NCI-H748 treated with DMSO at 0.1 percent for 48 hours (cell line): ENCODE results near the gene GPALPP1.
A peak's percentile ranks its signal among the peaks of the same experiment; 100 is the strongest.
"Not testable (repeated sequence)": the region's sequence is repeated elsewhere in the genome, so short reads cannot be mapped to it uniquely, and the experiment has no call there.

Experiments used
- DNase-seq: peaks from one replicate; lab custom pipeline; 2025; lab: John Stamatoyannopoulos, UW

The GPALPP1 gene

DNA sequence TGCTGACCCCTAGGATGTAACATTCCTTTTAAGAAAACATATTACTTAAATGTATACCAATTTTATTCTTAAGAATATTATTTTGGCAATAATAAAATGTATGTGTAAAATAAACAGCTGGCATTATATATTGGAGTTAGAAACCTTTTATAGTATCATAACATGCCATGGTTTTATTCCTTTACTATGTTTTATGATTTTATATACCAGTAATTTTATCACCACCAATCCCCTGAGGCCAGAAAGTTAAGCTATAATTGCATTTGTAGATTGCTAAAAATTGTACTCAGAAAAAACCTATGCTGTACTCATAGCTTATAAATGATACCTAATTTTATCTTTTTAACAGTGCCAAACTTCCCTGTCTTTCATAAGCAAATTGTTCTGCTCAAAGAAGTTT is 17.9 kb downstream of the GPALPP1 start:
- no peak for DNase-seq

GRCh38 chr13:45007823-45008222 is 18.5 kb downstream of the GPALPP1 start:
- no peak for DNase-seq

DNA sequence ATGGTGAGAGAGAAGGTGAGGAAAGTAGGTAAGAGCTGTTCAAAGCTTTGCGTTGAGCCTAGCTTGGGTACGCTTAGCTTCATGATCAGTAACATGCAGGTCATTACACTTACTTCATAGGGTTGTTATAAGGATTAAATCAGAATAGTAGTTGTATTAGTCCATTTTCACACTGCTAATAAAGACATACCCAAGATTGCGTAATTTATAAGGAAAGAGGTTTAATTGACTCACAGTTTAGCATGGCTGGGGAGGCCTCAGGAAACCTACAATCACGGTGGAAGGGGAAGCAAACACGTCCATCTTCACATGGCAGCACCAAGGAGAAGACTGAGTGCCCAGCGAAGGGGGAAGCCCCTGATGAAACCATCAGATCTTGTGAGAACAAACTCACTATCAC is 21.9 kb downstream of the GPALPP1 start:
- no peak for DNase-seq

GRCh38 chr13:45015300-45015699 is 26.0 kb downstream of the GPALPP1 start:
- DNase-seq, result no peak

DNA sequence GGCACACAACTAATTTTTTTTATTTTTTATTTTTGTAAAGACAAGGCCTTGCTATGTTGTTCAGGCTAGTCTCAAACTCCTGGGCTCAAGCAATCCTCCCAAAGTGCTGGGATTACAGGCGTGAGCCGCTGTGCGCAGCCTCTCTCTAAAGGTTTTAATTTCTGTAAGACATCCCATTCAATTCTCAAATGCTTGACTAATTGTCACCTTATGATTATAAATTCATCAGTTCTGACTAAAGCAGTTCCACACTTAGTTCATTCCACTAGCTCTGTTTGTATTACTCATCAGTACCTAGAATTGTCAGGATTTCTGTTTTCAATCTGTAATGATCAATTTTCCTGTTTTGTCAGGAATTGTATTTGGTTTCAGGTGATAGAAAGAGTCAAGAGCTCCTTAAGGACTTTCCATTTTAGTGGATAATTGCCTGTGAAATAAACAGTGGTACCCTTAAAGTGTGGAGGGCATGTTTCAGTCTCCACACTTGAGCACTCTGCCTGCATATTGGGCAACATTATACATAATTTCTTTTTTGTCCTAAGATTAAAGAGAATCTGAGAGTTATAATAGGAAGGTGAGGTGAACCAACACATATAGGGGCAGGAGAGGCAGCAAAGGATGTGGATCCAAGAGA is 27.6 kb downstream of the GPALPP1 start:
- DNase-seq, result no peak

DNA sequence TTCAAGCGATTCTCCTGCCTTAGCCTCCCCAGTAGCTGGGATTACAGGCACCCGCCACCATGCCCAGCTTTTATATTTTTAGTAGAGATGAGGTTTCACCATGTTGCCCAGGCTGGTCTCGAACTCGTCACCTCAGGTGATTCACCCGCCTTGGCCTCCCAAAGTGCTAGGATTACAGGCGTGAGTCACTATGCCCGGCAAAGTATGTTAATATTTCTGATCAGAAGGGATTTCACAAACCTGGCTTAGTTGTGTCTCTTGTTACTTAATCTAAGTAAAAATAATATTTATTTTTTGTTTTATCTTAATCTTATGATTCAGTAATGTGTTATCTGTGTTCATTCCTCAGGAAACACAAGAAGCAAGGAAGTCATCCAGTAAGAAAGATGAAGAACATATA is 30.6 kb downstream of the GPALPP1 start:
- DNase-seq, result not testable (repeated sequence)

- DNase-seq, result no peak
Observed at GRCh38 chr13:45021250-45021649, 31.9 kb downstream of the GPALPP1 start.

- DNase-seq, result no peak
Observed at GRCh38 chr13:45024847-45025246, 35.5 kb downstream of the GPALPP1 start.

- DNase-seq, result no peak
Observed at GRCh38 chr13:45034342-45034741, 45.0 kb downstream of the GPALPP1 start.

DNA sequence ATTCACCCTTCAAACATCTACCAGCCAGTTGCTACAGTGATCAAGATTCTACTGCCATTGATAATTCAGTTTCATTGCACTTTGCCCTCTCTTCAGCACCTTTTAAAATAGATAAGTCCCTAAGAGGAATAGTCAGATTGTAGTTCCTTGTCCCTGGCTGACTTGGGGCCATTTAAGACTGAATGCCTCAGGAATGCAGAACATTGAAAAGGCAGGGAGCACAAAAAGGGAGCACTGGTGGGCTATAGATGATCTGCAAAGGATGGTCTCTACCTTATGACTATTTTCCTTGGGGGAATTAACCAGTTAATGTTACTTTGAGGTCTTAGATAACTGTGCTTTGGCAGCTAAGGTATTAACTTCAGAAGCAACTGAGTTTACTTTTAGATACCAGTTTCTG is 46.9 kb downstream of the GPALPP1 start:
- no peak for DNase-seq

GRCh38 chr13:45040173-45040572 is 50.8 kb downstream of the GPALPP1 start:
- no peak for DNase-seq

DNA sequence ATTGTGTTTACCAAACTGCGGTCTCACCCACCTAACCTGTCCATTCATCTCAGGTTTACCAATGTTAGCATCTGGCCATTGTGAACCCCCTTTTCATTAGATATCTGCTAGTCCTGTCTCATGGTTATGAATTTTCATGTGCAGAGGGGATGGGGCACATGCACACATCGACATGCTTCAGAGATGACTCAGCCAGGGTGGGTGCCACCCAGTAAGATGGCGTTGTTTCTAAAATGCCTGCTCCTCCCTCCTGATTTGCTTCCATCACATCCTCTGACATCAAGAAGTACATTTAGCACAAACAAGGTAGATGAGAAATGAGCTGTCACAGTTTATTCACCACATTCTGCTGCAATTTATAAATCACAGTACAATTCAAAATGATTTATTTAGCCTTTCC is 51.3 kb downstream of the GPALPP1 start:
- DNase-seq, result no peak

GRCh38 chr13:45042539-45042938 is 53.2 kb downstream of the GPALPP1 start:
- no peak for DNase-seq

DNA sequence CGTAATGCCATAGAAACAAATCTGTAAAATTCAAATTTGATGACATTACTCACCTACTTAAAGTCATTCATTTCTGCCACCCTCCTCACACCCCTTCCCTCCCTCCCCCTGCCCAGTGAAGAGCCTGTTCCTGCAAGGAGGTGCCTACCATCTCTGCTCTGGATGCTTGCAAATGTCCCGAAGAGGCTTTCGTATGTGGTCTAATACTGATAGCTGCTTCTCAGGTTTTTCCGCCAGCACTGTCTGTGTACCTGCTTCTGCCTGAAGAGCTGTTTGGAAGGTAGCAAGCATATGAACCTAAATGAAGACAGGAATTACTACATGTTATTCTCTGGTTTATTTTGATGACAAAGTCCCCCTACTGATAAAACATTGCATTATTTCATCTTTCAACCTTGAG is 57.1 kb downstream of the GPALPP1 start:
- no peak for DNase-seq

GRCh38 chr13:45047394-45048310 is 58.3 kb downstream of the GPALPP1 start:
- peak; percentile 89 for DNase-seq

DNA sequence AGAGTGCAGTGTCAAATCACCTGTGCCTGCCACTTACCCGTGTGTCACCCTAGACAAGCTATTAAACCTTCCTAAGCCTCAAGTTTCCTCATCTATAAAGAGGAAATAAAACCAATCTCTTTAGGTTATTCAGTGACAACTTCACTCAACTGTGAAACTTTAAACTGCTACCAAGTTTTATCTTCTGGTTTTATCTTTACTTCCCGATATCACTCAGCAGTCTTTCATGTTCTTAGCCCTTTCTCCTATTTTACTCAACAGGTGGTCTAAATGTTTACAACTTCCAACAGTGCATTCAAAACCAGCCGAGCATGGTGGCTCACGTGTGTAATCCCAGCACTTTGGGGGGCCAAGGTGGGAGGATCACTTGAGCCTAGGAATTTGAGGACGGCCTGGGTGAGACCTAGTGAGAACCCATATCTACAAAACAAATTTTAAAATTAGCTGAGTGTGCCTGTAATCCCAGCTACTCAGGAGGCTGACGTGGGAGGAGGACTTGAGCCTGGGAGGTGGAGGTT is 59.6 kb downstream of the GPALPP1 start:
- DNase-seq, result no peak

DNA sequence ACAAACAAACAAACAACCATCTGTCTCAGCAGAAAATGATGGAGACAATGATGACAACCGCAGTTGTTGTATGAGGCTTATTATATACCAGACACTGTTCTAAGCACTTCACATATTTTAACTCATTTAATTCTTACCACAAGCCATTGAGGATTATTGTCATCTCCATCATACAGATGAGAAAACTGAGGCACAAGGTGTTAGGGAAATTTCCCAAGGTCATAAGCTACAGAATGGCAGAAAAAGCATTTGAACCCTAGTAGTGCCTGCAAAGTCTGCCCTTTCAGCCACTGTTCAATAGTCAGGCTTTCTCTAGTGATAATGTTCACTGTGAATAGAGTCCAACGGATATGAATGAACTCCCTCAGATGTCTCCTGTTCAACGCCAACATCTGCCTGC is 60.1 kb downstream of the GPALPP1 start:
- no peak for DNase-seq

- DNase-seq, result no peak
Observed at GRCh38 chr13:45051315-45051714, 62.0 kb downstream of the GPALPP1 start.

DNA sequence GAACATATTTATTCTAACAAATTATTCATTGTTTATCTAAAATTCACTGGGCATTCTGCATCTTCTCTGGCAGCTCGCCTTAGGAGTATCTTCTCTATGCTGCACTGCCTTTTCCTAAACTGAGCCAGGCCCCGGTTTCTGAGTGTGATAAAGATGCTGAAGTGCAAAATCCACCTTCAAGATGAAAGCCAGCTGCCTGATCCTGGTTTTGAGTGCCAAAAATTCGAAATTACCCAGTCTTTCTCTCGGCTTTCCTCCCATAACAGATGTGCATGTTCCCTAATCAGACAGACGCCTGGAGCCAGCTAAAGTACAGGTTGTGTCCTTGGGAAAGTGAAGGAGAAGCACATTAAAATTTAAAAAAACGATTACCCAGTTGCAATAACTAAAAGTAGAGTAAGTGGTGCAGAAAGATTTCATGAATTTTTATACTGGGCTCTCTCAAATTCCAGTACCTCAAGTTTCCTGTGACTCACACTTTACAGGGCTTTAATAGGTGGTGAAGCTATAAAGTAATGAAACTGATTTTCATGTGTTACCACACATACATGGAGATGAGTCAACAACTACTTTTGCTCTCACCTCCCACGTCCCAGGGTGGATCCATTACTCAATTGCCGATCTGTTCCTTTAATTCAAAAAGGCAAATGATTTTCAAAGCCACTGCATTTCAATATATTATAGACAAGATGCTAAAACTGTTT is 66.0 kb downstream of the GPALPP1 start:
- no peak for DNase-seq

DNA sequence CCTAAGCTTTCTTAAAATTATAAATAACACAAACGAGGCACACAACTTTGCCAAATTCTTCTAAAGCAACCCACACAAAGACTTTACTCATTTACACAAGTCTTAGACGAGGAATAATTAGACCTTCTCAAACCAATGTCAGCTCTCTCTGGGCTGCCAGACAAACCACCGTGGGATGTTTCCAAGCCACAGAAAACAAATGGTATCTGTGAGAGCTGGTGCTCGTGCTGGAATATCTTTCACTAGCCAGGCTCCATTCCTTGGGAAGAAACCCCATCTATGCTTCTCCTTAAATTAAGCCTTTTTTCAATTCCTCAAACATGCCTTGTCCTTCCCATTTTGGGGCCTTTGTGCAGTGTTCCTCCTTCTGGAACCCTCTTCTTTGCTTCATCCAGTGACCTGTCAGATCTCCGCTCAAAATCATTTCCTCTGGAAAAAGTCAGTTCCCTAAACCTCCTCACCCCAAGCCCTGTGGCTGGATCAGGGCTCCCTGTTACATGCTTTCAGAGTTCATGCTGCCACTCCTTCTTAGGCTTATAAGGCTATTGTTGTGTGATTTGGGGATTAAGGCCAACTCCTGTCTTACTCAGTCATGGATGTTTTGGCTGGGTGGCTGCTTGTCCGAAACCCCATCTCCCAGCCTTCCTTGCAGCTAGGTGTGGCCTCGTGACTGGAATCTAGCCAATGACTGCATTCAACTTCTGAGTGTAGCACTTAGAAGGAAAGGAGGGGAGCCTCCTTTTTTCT is 66.7 kb downstream of the GPALPP1 start:
- DNase-seq, result no peak

GRCh38 chr13:45060062-45060461 is 70.7 kb downstream of the GPALPP1 start:
- DNase-seq, result no peak
